GM12891 (cell line): ENCODE measurements around the gene ELMO1.
A peak's percentile ranks its signal among the peaks of the same experiment; 100 is the strongest.

Source experiments
- DNase-seq: peaks from one replicate; pipeline ENCODE4 v3.0.0; 2011; ENCODE audit warnings: low spot score; ENCODE audit not compliant: insufficient read length
- FAIRE-seq: peaks from 2 replicates; lab custom pipeline; 2011; peaks lifted over from hg19 to GRCh38; lab: Jason Lieb, UNC
- PAX5 ChIP-seq: IDR thresholded peaks from 2 replicates; pipeline ENCODE4 v1.6.1; 2011; ENCODE audit warnings: low read length, moderate library complexity, mild to moderate bottlenecking; ENCODE audit not compliant: insufficient read depth, severe bottlenecking
- POLR2A ChIP-seq: IDR thresholded peaks from 2 replicates; pipeline ENCODE4 v1.6.1; 2011; ENCODE audit warnings: low read depth, low read length, control low read depth
- POLR2AphosphoS5 ChIP-seq: IDR thresholded peaks from 2 replicates; pipeline ENCODE4 v1.6.1; 2011; ENCODE audit warnings: low read depth, low read length, control low read depth
- POU2F2 ChIP-seq: IDR thresholded peaks from 2 replicates; pipeline ENCODE4 v1.6.1; 2011; ENCODE audit warnings: low read depth, mild to moderate bottlenecking, control low read depth, low read length, moderate library complexity
- SPI1 ChIP-seq: IDR thresholded peaks from 2 replicates; pipeline ENCODE4 v1.6.1; 2011; ENCODE audit warnings: low read depth, low read length, control low read depth
- TAF1 ChIP-seq: IDR thresholded peaks from 2 replicates; pipeline ENCODE4 v1.6.1; 2011; ENCODE audit warnings: low read depth, low read length, control low read depth

ELMO1 gene

GRCh38 chr7:36896956-36897590 is 551.6 kb downstream of the ELMO1 start:
- no peak for FAIRE-seq

GRCh38 chr7:36896418-36896817 is 552.2 kb downstream of the ELMO1 start:
- FAIRE-seq, result no peak
- TF ChIP-seq TAF1 (no peak), POLR2A (no peak), POLR2AphosphoS5 (no peak), SPI1 (no peak), PAX5 (no peak), POU2F2 (no peak)
- DNase-seq, result no peak

More at GRCh38 chr7:36896956-36897590, 551.6 kb downstream of the ELMO1 start:
- TF ChIP-seq PAX5, result no peak
- TF ChIP-seq POU2F2, result no peak
- no peak for TF ChIP-seq SPI1
- no peak for TF ChIP-seq POLR2AphosphoS5
- TF ChIP-seq TAF1, result no peak
- no peak for TF ChIP-seq POLR2A
- no peak for DNase-seq

GRCh38 chr7:36895192-36895591 is 553.5 kb downstream of the ELMO1 start:
- peak; percentile 13 for FAIRE-seq
- no peak for DNase-seq
- TF ChIP-seq POLR2AphosphoS5 (no peak), PAX5 (no peak), SPI1 (no peak), TAF1 (no peak), POU2F2 (no peak), POLR2A (no peak)

GRCh38 chr7:36894190-36894589 is 554.5 kb downstream of the ELMO1 start:
- FAIRE-seq, result no peak
- TF ChIP-seq POLR2A (no peak), SPI1 (no peak), TAF1 (no peak)
- DNase-seq, result no peak

- FAIRE-seq, result no peak
- no peak for TF ChIP-seq POU2F2
- TF ChIP-seq TAF1, result no peak
- no peak for TF ChIP-seq POLR2AphosphoS5
- no peak for TF ChIP-seq PAX5
- no peak for TF ChIP-seq SPI1
- TF ChIP-seq POLR2A, result no peak
- no peak for DNase-seq
Measured at GRCh38 chr7:36889182-36889581, 559.5 kb downstream of the ELMO1 start.

- DNase-seq (no peak), FAIRE-seq (no peak)
Measured at GRCh38 chr7:36887969-36888368, 560.7 kb downstream of the ELMO1 start.

GRCh38 chr7:36887233-36887632 is 561.4 kb downstream of the ELMO1 start:
- DNase-seq, result no peak
- no peak for FAIRE-seq
- TF ChIP-seq PAX5, result no peak
- TF ChIP-seq TAF1, result no peak
- no peak for TF ChIP-seq POLR2A

More at GRCh38 chr7:36887969-36888368, 560.7 kb downstream of the ELMO1 start:
- TF ChIP-seq PAX5 (no peak), SPI1 (no peak), POLR2AphosphoS5 (no peak), TAF1 (no peak), POU2F2 (no peak), POLR2A (no peak)

- FAIRE-seq (no peak), DNase-seq (no peak)
- no peak for TF ChIP-seq TAF1
- no peak for TF ChIP-seq POLR2A
- no peak for TF ChIP-seq POLR2AphosphoS5
- no peak for TF ChIP-seq SPI1
- no peak for TF ChIP-seq PAX5
- TF ChIP-seq POU2F2, result no peak
Measured at GRCh38 chr7:36884910-36885309, 563.8 kb downstream of the ELMO1 start.

- TF ChIP-seq PAX5 (no peak), POLR2A (no peak), TAF1 (no peak), POLR2AphosphoS5 (no peak), SPI1 (no peak), POU2F2 (no peak)
- DNase-seq (no peak), FAIRE-seq (no peak)
Measured at GRCh38 chr7:36884351-36884750, 564.3 kb downstream of the ELMO1 start.

GRCh38 chr7:36881233-36881874 is 567.3 kb downstream of the ELMO1 start:
- DNase-seq (no peak), FAIRE-seq (no peak)
- no peak for TF ChIP-seq TAF1
- TF ChIP-seq POLR2AphosphoS5, result no peak
- TF ChIP-seq SPI1, result no peak
- TF ChIP-seq PAX5, result no peak
- TF ChIP-seq POLR2A, result no peak
- no peak for TF ChIP-seq POU2F2
